ENCODE measurements around the gene STIM2.

The STIM2 gene

DNA sequence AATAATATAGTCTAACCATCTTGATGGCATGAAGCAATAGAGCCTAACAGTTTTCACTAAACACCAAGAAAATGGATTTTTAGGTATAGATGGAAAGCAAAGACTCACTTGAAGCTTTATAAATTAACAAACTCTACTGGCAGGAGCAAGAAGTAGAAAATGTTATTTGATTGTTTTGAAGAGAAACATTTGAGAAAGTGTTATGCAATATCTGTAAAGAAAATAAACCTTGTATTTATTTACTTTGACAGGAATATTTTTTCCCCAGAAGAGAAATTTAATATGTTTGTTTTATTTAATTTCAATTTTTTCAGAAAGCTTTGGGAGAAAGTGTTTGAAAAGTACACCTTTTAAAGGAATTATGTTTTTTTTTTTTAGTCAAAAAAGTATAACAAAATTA is 139.0 kb downstream of the STIM2 start:
- Histone ChIP-seq H3K4me1 (ENCODE audit: low read length) (no peaks in the 10 kb centered on the region), H3K79me2 (ENCODE audit: low read length) (no peaks in the 10 kb centered on the region), H3K27me3 (replicated peaks; ENCODE audit: insufficient read depth, low read length) (no peaks in the 10 kb centered on the region), H3F3A (ENCODE audit: insufficient read depth, low read length) (no peaks in the 10 kb centered on the region), H4K20me1 (ENCODE audit: insufficient read depth, low read length) (no peaks in the 10 kb centered on the region), H3K9ac (ENCODE audit: low read length) (no peak overlapping the region), H3K9me2 (replicated peaks; ENCODE audit: insufficient read depth, low read length) (no peaks in the 10 kb centered on the region), H3K27ac (ENCODE audit: low read length) (no peak overlapping the region), H2AFZ (ENCODE audit: low read length) (no peak overlapping the region), H3K4me2 (ENCODE audit: low read depth, low read length) (no peak overlapping the region), H3K4me3 (ENCODE audit: low read length) (no peak overlapping the region), H3K36me3 (replicated peaks; ENCODE audit: insufficient read depth, low read length) (no peaks in the 10 kb centered on the region), H3K9me3 (replicated peaks; ENCODE audit: insufficient read depth, low read length) (no peaks in the 10 kb centered on the region)
- no peak for TF ChIP-seq EZH2 (optimal IDR thresholded peaks at IDR 0.05; ENCODE audit: low read depth, low read length)
- TF ChIP-seq, protein P1, sequence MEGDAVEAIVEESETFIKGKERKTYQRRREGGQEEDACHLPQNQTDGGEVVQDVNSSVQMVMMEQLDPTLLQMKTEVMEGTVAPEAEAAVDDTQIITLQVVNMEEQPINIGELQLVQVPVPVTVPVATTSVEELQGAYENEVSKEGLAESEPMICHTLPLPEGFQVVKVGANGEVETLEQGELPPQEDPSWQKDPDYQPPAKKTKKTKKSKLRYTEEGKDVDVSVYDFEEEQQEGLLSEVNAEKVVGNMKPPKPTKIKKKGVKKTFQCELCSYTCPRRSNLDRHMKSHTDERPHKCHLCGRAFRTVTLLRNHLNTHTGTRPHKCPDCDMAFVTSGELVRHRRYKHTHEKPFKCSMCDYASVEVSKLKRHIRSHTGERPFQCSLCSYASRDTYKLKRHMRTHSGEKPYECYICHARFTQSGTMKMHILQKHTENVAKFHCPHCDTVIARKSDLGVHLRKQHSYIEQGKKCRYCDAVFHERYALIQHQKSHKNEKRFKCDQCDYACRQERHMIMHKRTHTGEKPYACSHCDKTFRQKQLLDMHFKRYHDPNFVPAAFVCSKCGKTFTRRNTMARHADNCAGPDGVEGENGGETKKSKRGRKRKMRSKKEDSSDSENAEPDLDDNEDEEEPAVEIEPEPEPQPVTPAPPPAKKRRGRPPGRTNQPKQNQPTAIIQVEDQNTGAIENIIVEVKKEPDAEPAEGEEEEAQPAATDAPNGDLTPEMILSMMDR (IDR thresholded peaks at IDR 0.05; ENCODE audit: low read length) = no peak
- no peak for TF ChIP-seq EZH2phosphoT487 (IDR thresholded peaks at IDR 0.05; ENCODE audit: low read length)
- no peak for DNase-seq

DNA sequence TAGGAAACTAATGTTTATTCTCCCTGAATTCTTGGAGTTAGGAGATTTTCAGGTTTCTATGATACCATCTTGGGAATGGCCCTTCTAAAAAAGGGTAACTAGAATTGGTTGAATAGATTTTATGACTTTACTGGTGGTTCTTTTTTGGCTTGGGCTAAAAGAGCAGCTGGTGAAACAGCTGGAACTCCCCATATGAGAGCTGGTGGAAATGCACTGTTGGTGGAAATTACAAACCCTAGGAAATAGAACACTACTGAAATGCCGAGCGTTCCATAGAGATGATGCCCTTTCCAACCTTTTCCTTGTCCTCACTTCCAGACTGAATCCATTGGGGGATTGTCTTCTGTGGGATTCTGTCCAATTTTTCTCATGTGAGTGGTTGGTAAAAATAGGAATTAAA is 139.5 kb downstream of the STIM2 start:
- no peak overlapping the region for H3K27ac ChIP-seq (ENCODE audit: low read length)
- no peaks in the 10 kb centered on the region for H3K4me1 ChIP-seq (ENCODE audit: low read length)
- no peaks in the 10 kb centered on the region for H4K20me1 ChIP-seq (ENCODE audit: insufficient read depth, low read length)
- no peak for TF ChIP-seq EZH2 (optimal IDR thresholded peaks at IDR 0.05; ENCODE audit: low read depth, low read length)
- TF ChIP-seq, protein P1 (IDR thresholded peaks at IDR 0.05; ENCODE audit: low read length) = no peak
- no peak for TF ChIP-seq EZH2phosphoT487 (IDR thresholded peaks at IDR 0.05; ENCODE audit: low read length)
- H3K36me3 ChIP-seq (replicated peaks; ENCODE audit: insufficient read depth, low read length) = no peaks in the 10 kb centered on the region
- H3K79me2 ChIP-seq (ENCODE audit: low read length) = no peaks in the 10 kb centered on the region
- no peaks in the 10 kb centered on the region for H3K9me3 ChIP-seq (replicated peaks; ENCODE audit: insufficient read depth, low read length)
- H3K4me2 ChIP-seq (ENCODE audit: low read depth, low read length) = no peak overlapping the region
- H3F3A ChIP-seq (ENCODE audit: insufficient read depth, low read length) = no peaks in the 10 kb centered on the region
- no peak overlapping the region for H3K9ac ChIP-seq (ENCODE audit: low read length)
- no peaks in the 10 kb centered on the region for H3K9me2 ChIP-seq (replicated peaks; ENCODE audit: insufficient read depth, low read length)
- DNase-seq = no peak
- no peak overlapping the region for H3K4me3 ChIP-seq (ENCODE audit: low read length)
- no peak overlapping the region for H2AFZ ChIP-seq (ENCODE audit: low read length)
- no peaks in the 10 kb centered on the region for H3K27me3 ChIP-seq (replicated peaks; ENCODE audit: insufficient read depth, low read length)

DNA sequence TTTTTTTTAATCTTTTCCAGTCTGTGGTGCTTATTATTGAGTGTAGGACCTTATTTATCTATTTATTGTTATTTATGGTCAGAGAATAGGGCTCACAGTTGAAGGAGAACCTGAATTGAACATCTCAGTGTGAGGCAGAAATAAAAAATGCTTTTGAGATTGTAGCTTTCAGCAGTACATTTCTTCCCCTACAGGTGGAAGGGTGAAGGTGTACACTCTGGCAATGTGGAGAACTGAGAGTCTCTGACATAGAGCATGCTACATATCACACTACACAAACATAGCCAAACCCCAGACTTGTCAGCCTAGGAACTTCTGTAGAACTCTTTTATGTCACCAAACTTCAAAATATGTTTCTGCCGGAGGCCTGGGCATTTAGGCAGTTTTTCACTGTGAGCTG is 140.2 kb downstream of the STIM2 start:
- Histone ChIP-seq H3K9ac (ENCODE audit: low read length) (no peak overlapping the region), H4K20me1 (ENCODE audit: insufficient read depth, low read length) (no peaks in the 10 kb centered on the region), H3K27ac (ENCODE audit: low read length) (no peak overlapping the region), H3K9me3 (replicated peaks; ENCODE audit: insufficient read depth, low read length) (no peaks in the 10 kb centered on the region), H3F3A (ENCODE audit: insufficient read depth, low read length) (no peaks in the 10 kb centered on the region), H3K27me3 (replicated peaks; ENCODE audit: insufficient read depth, low read length) (no peaks in the 10 kb centered on the region), H3K4me2 (ENCODE audit: low read depth, low read length) (no peak overlapping the region), H3K9me2 (replicated peaks; ENCODE audit: insufficient read depth, low read length) (no peaks in the 10 kb centered on the region), H3K4me1 (ENCODE audit: low read length) (no peaks in the 10 kb centered on the region), H3K36me3 (replicated peaks; ENCODE audit: insufficient read depth, low read length) (no peaks in the 10 kb centered on the region), H3K79me2 (ENCODE audit: low read length) (no peaks in the 10 kb centered on the region), H2AFZ (ENCODE audit: low read length) (no peak overlapping the region), H3K4me3 (ENCODE audit: low read length) (no peak overlapping the region)
- TF ChIP-seq EZH2phosphoT487 (IDR thresholded peaks at IDR 0.05; ENCODE audit: low read length) (no peak), EZH2 (optimal IDR thresholded peaks at IDR 0.05; ENCODE audit: low read depth, low read length) (no peak)
- TF ChIP-seq, protein P1 (IDR thresholded peaks at IDR 0.05; ENCODE audit: low read length) = peak; percentile 36
- DNase-seq = peak; percentile 15

Data from MM.1S (cell line).